Osteoblast (primary cell): Measurements from ENCODE around the gene REEP3. TPM values are rescaled to one million over a fixed set of nuclear protein-coding genes. Genes with fewer than 3 reads are reported as not detected.

Experiments
- DNase-seq: peaks from one replicate; pipeline ENCODE4 v3.0.0; 2011; ENCODE audit warnings: low spot score, mixed read lengths; ENCODE audit not compliant: insufficient read length; ENCODE audit errors: missing footprints
- H2AFZ ChIP-seq: 2 replicates; pipeline ENCODE4 v1.6.0; 2011; ENCODE audit warnings: mild to moderate bottlenecking, low read length
- H3K27ac ChIP-seq: 2 replicates; pipeline ENCODE4 v1.5.1; 2011; ENCODE audit warnings: mild to moderate bottlenecking, low read depth, low read length, moderate library complexity
- H3K27me3 ChIP-seq: 2 replicates; pipeline ENCODE4 v1.6.0; 2012; ENCODE audit warnings: mild to moderate bottlenecking, control low read depth, inconsistent platforms, low read length, moderate library complexity; ENCODE audit not compliant: insufficient read depth
- H3K36me3 ChIP-seq: 2 replicates; pipeline ENCODE4 v1.5.1; 2011; ENCODE audit warnings: mild to moderate bottlenecking, low read length, control low read depth, moderate library complexity; ENCODE audit not compliant: insufficient read depth
- H3K4me1 ChIP-seq: 2 replicates; pipeline ENCODE4 v1.5.1; 2011; ENCODE audit warnings: mild to moderate bottlenecking, low read length, control low read depth, moderate library complexity; ENCODE audit not compliant: insufficient read depth
- H3K4me2 ChIP-seq: 2 replicates; pipeline ENCODE4 v1.6.0; 2011; ENCODE audit warnings: mild to moderate bottlenecking, low read length; ENCODE audit not compliant: insufficient read depth
- H3K4me3 ChIP-seq: fragments of 200-600 bp; sonication (generic); 3 replicates; pipeline ENCODE4 v1.5.1; 2012; ENCODE audit warnings: mild to moderate bottlenecking, low read length, inconsistent platforms; ENCODE audit not compliant: insufficient read depth
- H3K79me2 ChIP-seq: 2 replicates; pipeline ENCODE4 v1.6.0; 2012; ENCODE audit warnings: mild to moderate bottlenecking, low read length, control low read depth, inconsistent platforms; ENCODE audit not compliant: insufficient read depth
- H3K9me3 ChIP-seq: 2 replicates; pipeline ENCODE4 v1.5.1; 2011; ENCODE audit warnings: low read depth, low read length, control low read depth
- H4K20me1 ChIP-seq: 2 replicates; pipeline ENCODE4 v1.6.0; 2012; ENCODE audit warnings: mild to moderate bottlenecking, low read length, control low read depth; ENCODE audit not compliant: insufficient read depth
- CTCF ChIP-seq: IDR thresholded peaks from 2 replicates; pipeline ENCODE4 v1.5.1; 2011; ENCODE audit warnings: mild to moderate bottlenecking, low read depth, low read length, moderate library complexity; ENCODE audit errors: extremely low read depth
- total RNA-seq: library from RNA; depleted of rRNA; stranded (reverse); fragments of >200 nt; gene quantifications from 2 replicates; pipeline ENCODE4 v1.2.3, GENCODE V29; 2012

The REEP3 gene
- total RNA-seq, 1 donor, result 71.3 TPM

- Histone ChIP-seq H3K4me1 (no peaks in the 10 kb centered on the region), H4K20me1 (no peaks in the 10 kb centered on the region), H3K27me3 (no peaks in the 10 kb centered on the region), H3K79me2 (peaks cover 41% of the 10 kb centered on the region), H3K4me3 (no peak overlapping the region), H2AFZ (no peak overlapping the region), H3K4me2 (no peak overlapping the region), H3K27ac (no peak overlapping the region), H3K9me3 (no peaks in the 10 kb centered on the region), H3K36me3 (no peaks in the 10 kb centered on the region)
- no peak for DNase-seq
- TF ChIP-seq CTCF, result no peak
Measured at GRCh38 chr10:63584725-63585035, 63.5 kb downstream of the REEP3 start.

DNA sequence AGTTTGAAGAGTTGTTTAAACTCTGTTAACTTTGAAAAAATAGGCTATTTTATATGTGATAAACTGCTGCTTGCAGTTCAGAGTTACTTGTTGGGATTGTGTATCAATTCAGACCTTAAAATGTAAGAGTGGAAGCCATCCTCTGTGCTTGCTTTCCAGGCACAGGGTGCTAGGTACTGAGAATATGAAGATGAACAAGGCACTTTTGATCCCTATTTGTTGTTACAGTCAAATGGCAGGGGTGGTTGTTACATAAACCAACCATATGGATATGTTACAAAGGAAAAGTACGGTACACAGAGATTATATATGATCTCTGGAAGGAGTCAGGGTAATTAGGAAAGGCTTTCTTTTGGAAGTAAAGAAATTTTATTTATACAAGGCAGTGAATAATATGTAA is 63.8 kb downstream of the REEP3 start:
- Histone ChIP-seq H3K4me1 (no peaks in the 10 kb centered on the region), H3K27me3 (no peaks in the 10 kb centered on the region), H3K36me3 (no peaks in the 10 kb centered on the region), H2AFZ (no peak overlapping the region), H3K4me2 (no peak overlapping the region), H3K27ac (no peak overlapping the region), H3K4me3 (no peak overlapping the region), H4K20me1 (peaks cover under 1% of the 10 kb centered on the region), H3K9me3 (no peaks in the 10 kb centered on the region), H3K79me2 (peaks cover 41% of the 10 kb centered on the region)
- TF ChIP-seq CTCF, result no peak
- DNase-seq, result no peak

GRCh38 chr10:63586043-63586442 is 64.8 kb downstream of the REEP3 start:
- DNase-seq, result no peak
- H3K36me3 ChIP-seq, result no peaks in the 10 kb centered on the region
- H3K27me3 ChIP-seq, result no peaks in the 10 kb centered on the region
- H2AFZ ChIP-seq, result no peak overlapping the region
- no peaks in the 10 kb centered on the region for H3K9me3 ChIP-seq
- no peaks in the 10 kb centered on the region for H3K4me1 ChIP-seq
- H4K20me1 ChIP-seq, result peaks cover 4% of the 10 kb centered on the region
- no peak overlapping the region for H3K4me2 ChIP-seq
- TF ChIP-seq CTCF, result no peak
- peaks cover 47% of the 10 kb centered on the region for H3K79me2 ChIP-seq
- H3K4me3 ChIP-seq, result no peak overlapping the region
- no peak overlapping the region for H3K27ac ChIP-seq

DNA sequence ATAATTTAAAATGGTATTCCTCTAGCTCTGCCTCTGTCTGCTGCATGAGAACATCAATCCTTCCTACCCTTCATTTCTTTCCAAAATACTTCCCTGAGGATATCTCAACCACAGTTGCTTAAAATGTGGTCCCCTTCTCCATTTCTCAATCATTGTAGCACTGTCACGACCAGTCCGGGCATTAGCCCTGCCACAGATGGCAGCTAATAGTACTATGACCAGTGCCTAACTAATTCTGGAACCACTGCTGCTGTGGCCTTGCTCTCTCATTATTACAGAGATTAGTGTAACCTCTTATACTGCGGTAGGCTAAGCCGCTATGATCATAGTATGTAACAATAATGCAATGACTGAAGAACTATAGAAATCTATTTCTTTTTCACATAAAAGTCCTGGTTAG is 66.0 kb downstream of the REEP3 start:
- Histone ChIP-seq H4K20me1 (peaks cover 4% of the 10 kb centered on the region), H3K4me3 (no peak overlapping the region), H3K4me2 (no peak overlapping the region), H3K79me2 (peaks cover 50% of the 10 kb centered on the region), H3K36me3 (no peaks in the 10 kb centered on the region), H2AFZ (no peak overlapping the region), H3K27me3 (no peaks in the 10 kb centered on the region), H3K4me1 (no peaks in the 10 kb centered on the region), H3K9me3 (no peaks in the 10 kb centered on the region), H3K27ac (no peak overlapping the region)
- no peak for TF ChIP-seq CTCF
- no peak for DNase-seq
